K562 (cell line): ENCODE measurements around the gene RC3H2. TPM values are rescaled to one million over a fixed set of nuclear protein-coding genes. Genes with fewer than 3 reads are reported as not detected.

Experiments used
- ARID2 ChIP-seq: fragments of 450-650 bp; IDR thresholded peaks from 2 replicates; pipeline ENCODE4 v1.6.1; 2017; ENCODE audit warnings: antibody characterized with exemption, mild to moderate bottlenecking
- ATF7 ChIP-seq: fragments of 450-650 bp; IDR thresholded peaks from 2 replicates; pipeline ENCODE4 v1.7.1; 2014; ENCODE audit warnings: mild to moderate bottlenecking, moderate library complexity
- CREB5 ChIP-seq: fragments of 250-450 bp; sonication (Bioruptor Pico); IDR thresholded peaks from 2 replicates; pipeline ENCODE4 v1.5.0; 2020; ENCODE audit warnings: mild to moderate bottlenecking
- DLX4 ChIP-seq: fragments of 250-450 bp; sonication (Bioruptor Pico); IDR thresholded peaks from 2 replicates; pipeline ENCODE4 v1.6.1; 2021; ENCODE audit warnings: mild to moderate bottlenecking
- KLF6 ChIP-seq: fragments of 250-450 bp; sonication (Bioruptor Pico); IDR thresholded peaks from 2 replicates; pipeline ENCODE4 v1.4.0; 2020; ENCODE audit warnings: mild to moderate bottlenecking, moderate library complexity, borderline replicate concordance
- L3MBTL2 ChIP-seq: fragments of 450-650 bp; IDR thresholded peaks from 2 replicates; pipeline ENCODE4 v1.6.1; 2016; ENCODE audit warnings: mild to moderate bottlenecking, moderate library complexity
- MLLT1 ChIP-seq, 2 experiments: fragments of 450-650 bp; IDR thresholded peaks; 2 replicates each; pipeline ENCODE4 v1.6.1; 2016
- MYNN ChIP-seq, 2 experiments: sonication (generic); formaldehyde crosslinking in 1 of 2; IDR thresholded peaks; 2 replicates each; pipeline versions ENCODE4 v1.5.0 to v1.6.1; 2016 to 2020; ENCODE audit warnings: antibody characterized with exemption in 1 of 2, missing genetic modification reagents in 1 of 2
- NFIC ChIP-seq: fragments of 450-650 bp; IDR thresholded peaks from 2 replicates; pipeline ENCODE4 v1.6.1; 2017; ENCODE audit warnings: mild to moderate bottlenecking, inconsistent platforms
- RBBP5 ChIP-seq: fragments of 200-600 bp; sonication (generic); IDR thresholded peaks from 2 replicates; pipeline ENCODE4 v1.6.1; 2012; ENCODE audit warnings: borderline replicate concordance, mild to moderate bottlenecking, low read length, control low read depth, inconsistent platforms; ENCODE audit not compliant: insufficient read depth, poor library complexity, severe bottlenecking
- SP1 ChIP-seq: sonication (generic); formaldehyde crosslinking; IDR thresholded peaks from 2 replicates; pipeline ENCODE4 v1.8.1; 2022; ENCODE audit warnings: mild to moderate bottlenecking, missing genetic modification reagents
- THAP12 ChIP-seq: fragments of 250-450 bp; sonication (Bioruptor Pico); IDR thresholded peaks from 2 replicates; pipeline ENCODE4 v1.9.0; 2021; ENCODE audit warnings: mild to moderate bottlenecking, inconsistent platforms
- U2AF2 ChIP-seq: fragments of 200-400 bp; formaldehyde crosslinking; optimal IDR thresholded peaks from 2 replicates; pipeline ENCODE3; 2017; ENCODE audit warnings: low read depth, mild to moderate bottlenecking, low read length
- ZBTB5 ChIP-seq: fragments of 450-650 bp; IDR thresholded peaks from 2 replicates; pipeline ENCODE4 v1.6.1; 2017; ENCODE audit warnings: antibody characterized with exemption
- ZNF12 ChIP-seq: sonication (generic); formaldehyde crosslinking; IDR thresholded peaks from 2 replicates; pipeline ENCODE4 v1.4.0; 2020; ENCODE audit warnings: mild to moderate bottlenecking, missing genetic modification reagents
- ZNF121 ChIP-seq: sonication (generic); formaldehyde crosslinking; conservative IDR thresholded peaks from 2 replicates; pipeline ENCODE4 v1.8.0; 2022; ENCODE audit warnings: missing genetic modification reagents
- ZNF232 ChIP-seq: sonication (generic); formaldehyde crosslinking; IDR thresholded peaks from 2 replicates; pipeline ENCODE4 v1.8.0; 2022; ENCODE audit warnings: mild to moderate bottlenecking, missing genetic modification reagents
- ZNF324 ChIP-seq: fragments of 250-450 bp; sonication (Bioruptor Pico); IDR thresholded peaks from 2 replicates; pipeline ENCODE4 v1.4.0; 2020; ENCODE audit warnings: mild to moderate bottlenecking
- ZNF561 ChIP-seq: fragments of 450-650 bp; formaldehyde crosslinking; conservative IDR thresholded peaks from 2 replicates; pipeline ENCODE4 v1.4.0; 2020; ENCODE audit warnings: mild to moderate bottlenecking, moderate library complexity
- ZNF586 ChIP-seq: fragments of 450-650 bp; formaldehyde crosslinking; conservative IDR thresholded peaks from 2 replicates; pipeline ENCODE4 v1.4.0; 2020; ENCODE audit warnings: mild to moderate bottlenecking, moderate library complexity
- polyA plus RNA-seq, 8 experiments: library from polyadenylated mRNA; depleted of rRNA in 4 of 8; stranded (reverse) in 5 of 8; unstranded in 3 of 8; fragments of >200 nt; fragmentation: Nextera tagmentation in 2 of 8; fragmentation: Illumina TruSeq in 1 of 8; extraction: Ambion mirVana in 2 of 8; extraction: Trizol in 1 of 8; gene quantifications; 2 replicates each; pipeline versions ENCODE4 v1.2.1 to v1.2.3, GENCODE V29; 2011 to 2014; ENCODE audit warnings: inconsistent platforms in 1 of 8, missing spikeins in 1 of 8
- total RNA-seq, 7 experiments: library from RNA; depleted of rRNA in 6 of 7; stranded (reverse); fragments of >200 nt in 6 of 7; fragmentation: Illumina TruSeq in 2 of 7; extraction: Trizol in 2 of 7; gene quantifications; 2 replicates each; pipeline versions ENCODE4 v1.2.1 to v1.2.3, GENCODE V29; 2011 to 2021; ENCODE audit warnings: low replicate concordance in 1 of 7

The RC3H2 gene
- total and polyA plus RNA-seq, 9 of the 15 experiments (the other 6 are each of a cell fraction or from before 2014, with no cell fraction given) = 5.6 to 35.4 (median 18.6) TPM

DNA sequence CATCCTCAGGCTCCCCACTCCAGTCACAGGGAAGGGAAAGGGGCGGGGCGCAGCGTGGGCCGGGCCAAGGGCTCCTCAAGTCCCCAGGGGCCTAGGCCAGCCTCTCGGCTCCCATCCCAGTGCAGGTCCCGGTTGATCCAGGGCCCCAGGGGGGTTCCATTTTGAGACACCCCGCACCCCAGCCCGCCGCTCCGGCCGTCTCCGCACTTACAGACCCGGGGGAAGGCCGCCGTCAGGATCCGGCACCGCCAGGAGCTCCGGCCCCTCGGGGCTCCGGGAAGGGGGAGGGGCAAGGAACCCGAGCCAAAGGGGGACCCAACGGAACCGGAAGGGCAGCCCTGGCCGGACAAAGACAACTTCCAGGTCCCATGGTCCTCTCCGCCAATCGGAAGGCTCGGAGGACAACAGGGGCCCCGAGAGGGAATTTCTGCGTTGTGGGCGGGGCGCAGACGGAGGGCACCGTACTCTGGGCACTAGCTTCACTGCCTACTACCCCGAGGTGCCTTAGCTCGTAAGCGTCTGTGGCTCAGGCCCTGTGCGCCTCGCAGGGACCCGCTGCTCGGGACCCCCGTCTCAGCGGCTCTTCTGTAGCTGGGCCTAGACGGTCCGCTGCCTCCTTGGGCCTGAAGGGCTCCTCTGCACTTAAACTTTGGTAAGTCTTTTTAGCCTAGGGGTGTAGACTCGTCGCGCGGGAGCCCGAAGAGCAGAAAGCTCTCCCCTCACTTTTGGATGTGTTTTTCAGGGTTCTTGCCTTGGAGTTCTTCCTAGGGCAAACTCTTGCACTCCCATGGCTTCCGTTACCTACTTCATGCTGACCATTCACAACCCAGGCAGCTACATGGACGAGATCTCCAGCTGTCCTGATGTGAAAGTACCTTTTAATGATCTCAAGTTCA, 26.3 kb upstream of the RC3H2 start, which contains the start of gene ZBTB26 (continued):
- TF ChIP-seq THAP12 (CRISPR knock-in tag) (peak; percentile 54; the same call in 1 of the 2 replicates), ZNF12 (CRISPR knock-in tag) (no peak), MLLT1 (IDR thresholded peaks at IDR 0.05) (no peak), ZNF561 (CRISPR knock-in tag) (no peak), SP1 (CRISPR knock-in tag) (peak; percentile 88), MYNN (IDR thresholded peaks at IDR 0.05) (peak; percentile 49; the same call in 1 of the 2 replicates), MYNN (CRISPR knock-in tag; IDR thresholded peaks at IDR 0.05) (no peak), ZNF121 (CRISPR knock-in tag) (no peak), CREB5 (CRISPR knock-in tag) (no peak), ATF7 (peak; percentile 67; the same call in 1 of the 2 replicates), ZBTB5 (no peak), KLF6 (CRISPR knock-in tag) (no peak), NFIC (peak; percentile 71), ARID2 (no peak), ZNF586 (CRISPR knock-in tag) (no peak), DLX4 (CRISPR knock-in tag) (no peak), U2AF2 (no peak), L3MBTL2 (peak; percentile 29), ZNF324 (CRISPR knock-in tag) (no peak), RBBP5 (peak; percentile 73), ZNF232 (CRISPR knock-in tag) (no peak)
